H1 (cell line): Measurements from ENCODE around the gene S100P. TPM values are rescaled to one million over a fixed set of nuclear protein-coding genes. Genes with fewer than 3 reads are reported as not detected.

Experiments
- BCL11A ChIP-seq, 2 experiments: IDR thresholded peaks; one replicate each; pipeline ENCODE4 v1.6.1; 2011; ENCODE audit warnings: low read depth in 2 of 2, low read length in 2 of 2, mild to moderate bottlenecking in 2 of 2
- GABPA ChIP-seq: IDR thresholded peaks from 2 replicates; pipeline ENCODE4 v1.6.1; 2011; ENCODE audit warnings: mild to moderate bottlenecking, low read length, moderate library complexity, borderline replicate concordance; ENCODE audit not compliant: insufficient read depth
- PHF8 ChIP-seq: fragments of 200-600 bp; sonication (generic); conservative IDR thresholded peaks from 2 replicates; pipeline ENCODE4 v1.7.1; 2012; ENCODE audit warnings: low read depth, mild to moderate bottlenecking, inconsistent platforms, low read length, moderate library complexity
- RBBP5 ChIP-seq: IDR thresholded peaks from 2 replicates; pipeline ENCODE4 v1.7.1; 2012; ENCODE audit warnings: low read depth, mild to moderate bottlenecking, inconsistent platforms, low read length, moderate library complexity, borderline replicate concordance
- polyA plus RNA-seq, 7 experiments: library from polyadenylated mRNA; depleted of rRNA in 3 of 7; stranded (reverse) in 5 of 7; unstranded in 2 of 7; fragments of >200 nt in 5 of 7; fragments of 200-250 nt in 2 of 7; gene quantifications; 1 replicate in 5 of 7; 2 replicates in 1 of 7; 4 replicates in 1 of 7; pipeline versions ENCODE4 v1.2.1 to v1.2.3, GENCODE V29; 2011 to 2013; ENCODE audit warnings: missing spikeins in 2 of 7, mixed read lengths in 2 of 7
- total RNA-seq: library from RNA; stranded (reverse); fragmentation: NEBNext Ultra II Directional; extraction: Animal tissue kit (Norgen Biotek cat#: 25700); gene quantifications from 2 replicates; pipeline ENCODE4 v1.2.1, GENCODE V29; 2021

Gene S100P
- total and polyA plus RNA-seq, 2 of the 8 experiments (the other 6 are each of a cell fraction or from before 2014, with no cell fraction given), result not detected

- TF ChIP-seq BCL11A (IDR thresholded peaks at IDR 0.05; ENCODE audit: low read depth in 2 of 2, low read length in 2 of 2) (no peak), PHF8 (0 out of 2 replicates have a peak, but pooled peaks have one; percentile 30), RBBP5 (no peak), GABPA (peak; percentile 66; the same call in 1 of the 2 replicates)
Measured at GRCh38 chr4:6658597-6659075, 35.0 kb upstream of the S100P start (continued).
